Activated T-cell treated with anti-CD3 and anti-CD28 coated beads for 1 hour (primary cell): ENCODE measurements around the gene PLA2G3.
"Not testable (repeated sequence)": the region's sequence is repeated elsewhere in the genome, so short reads cannot be mapped to it uniquely, and the experiment has no call there.

Source experiments
- DNase-seq: peaks from one replicate; pipeline ENCODE4 v3.0.0-alpha.2; 2020; ENCODE audit warnings: low read depth

The PLA2G3 gene

GRCh38 chr22:31099841-31100761 lies 40.2 kb downstream of the PLA2G3 start:
- no peak for DNase-seq

- DNase-seq: no peak
These were observed 40.9 kb downstream of the PLA2G3 start for GRCh38 chr22:31099386-31099785.

- no peak for DNase-seq
These were observed 41.6 kb downstream of the PLA2G3 start for GRCh38 chr22:31098632-31099110.

GRCh38 chr22:31097941-31098631 lies 42.2 kb downstream of the PLA2G3 start:
- DNase-seq: no peak

GRCh38 chr22:31097539-31097938 lies 42.8 kb downstream of the PLA2G3 start:
- DNase-seq: not testable (repeated sequence)

GRCh38 chr22:31096657-31097279 lies 43.5 kb downstream of the PLA2G3 start:
- DNase-seq: no peak

- DNase-seq: no peak
These were observed 44.6 kb downstream of the PLA2G3 start for GRCh38 chr22:31095637-31096249.

- DNase-seq: no peak
These were observed 45.6 kb downstream of the PLA2G3 start for GRCh38 chr22:31094741-31095140.

- DNase-seq: no peak
These were observed 46.2 kb downstream of the PLA2G3 start for GRCh38 chr22:31094021-31094551.

- DNase-seq: no peak
These were observed 47.0 kb downstream of the PLA2G3 start for GRCh38 chr22:31093086-31093850.

- no peak for DNase-seq
These were observed 48.1 kb downstream of the PLA2G3 start for GRCh38 chr22:31092161-31092560.

- DNase-seq: no peak
These were observed 49.0 kb downstream of the PLA2G3 start for GRCh38 chr22:31091106-31091975.

- DNase-seq: no peak
These were observed 49.9 kb downstream of the PLA2G3 start for GRCh38 chr22:31090217-31091085.

- DNase-seq: no peak
These were observed 50.9 kb downstream of the PLA2G3 start for GRCh38 chr22:31089160-31090100.

GRCh38 chr22:31088233-31088986 lies 51.9 kb downstream of the PLA2G3 start:
- DNase-seq: no peak

GRCh38 chr22:31087744-31088215 lies 52.5 kb downstream of the PLA2G3 start:
- no peak for DNase-seq

- DNase-seq: no peak
These were observed 53.5 kb downstream of the PLA2G3 start for GRCh38 chr22:31086703-31087330.
